HepG2 (cell line): ENCODE data around the gene DPYSL3.

Source experiments
- CTCF ChIP-seq: sonication (generic); formaldehyde crosslinking; IDR thresholded peaks from 2 replicates; pipeline ENCODE4 v1.5.0; 2020; ENCODE audit warnings: mild to moderate bottlenecking, missing genetic modification reagents, moderate library complexity
- EP300 ChIP-seq, 3 experiments: sonication (generic) in 1 of 3; formaldehyde crosslinking in 1 of 3; IDR thresholded peaks; 2 replicates each; pipeline versions ENCODE4 v1.5.1 to v1.6.1; 2011 to 2020; ENCODE audit warnings: low read depth in 2 of 3, low read length in 2 of 3, borderline replicate concordance in 1 of 3, improper control_type of control experiment in 1 of 3, mild to moderate bottlenecking in 1 of 3, missing genetic modification reagents in 1 of 3, moderate library complexity in 1 of 3
- GLI4 ChIP-seq: sonication (generic); formaldehyde crosslinking; IDR thresholded peaks from 2 replicates; pipeline ENCODE4 v1.5.1; 2020; ENCODE audit warnings: missing genetic modification reagents, mild to moderate bottlenecking, moderate library complexity, borderline replicate concordance
- HOXA9 ChIP-seq: sonication (generic); formaldehyde crosslinking; IDR thresholded peaks from 2 replicates; pipeline ENCODE4 v1.8.1; 2022; ENCODE audit warnings: missing genetic modification reagents, mild to moderate bottlenecking, moderate library complexity, borderline replicate concordance
- JARID2 ChIP-seq: sonication (generic); formaldehyde crosslinking; IDR thresholded peaks from 2 replicates; pipeline ENCODE4 v1.8.1; 2023; ENCODE audit warnings: missing genetic modification reagents, inconsistent platforms; ENCODE audit not compliant: insufficient replicate concordance
- JUNB ChIP-seq: sonication (generic); formaldehyde crosslinking; IDR thresholded peaks from 2 replicates; pipeline ENCODE4 v1.8.0; 2022; ENCODE audit warnings: missing genetic modification reagents, mild to moderate bottlenecking, borderline replicate concordance
- MED13 ChIP-seq: sonication (generic); formaldehyde crosslinking; IDR thresholded peaks from 2 replicates; pipeline ENCODE4 v1.5.0; 2020; ENCODE audit warnings: missing genetic modification reagents
- ZBTB20 ChIP-seq: sonication (generic); formaldehyde crosslinking; IDR thresholded peaks from 2 replicates; pipeline ENCODE4 v1.8.1; 2023; ENCODE audit warnings: missing genetic modification reagents, low read depth, mild to moderate bottlenecking, borderline replicate concordance
- ZFP36 ChIP-seq: fragments of 150-350 bp; IDR thresholded peaks from 2 replicates; pipeline ENCODE4 v1.6.1; 2018; ENCODE audit warnings: borderline replicate concordance, low read length, low read depth; ENCODE audit not compliant: partially characterized antibody
- ZNF121 ChIP-seq: sonication (generic); formaldehyde crosslinking; IDR thresholded peaks from 2 replicates; pipeline ENCODE4 v1.5.0; 2020; ENCODE audit warnings: mild to moderate bottlenecking, missing genetic modification reagents
- ZNF232 ChIP-seq: sonication (generic); formaldehyde crosslinking; IDR thresholded peaks from 2 replicates; pipeline ENCODE4 v1.4.0; 2020; ENCODE audit warnings: missing genetic modification reagents, borderline replicate concordance
- ZNF530 ChIP-seq: sonication (generic); formaldehyde crosslinking; IDR thresholded peaks from 2 replicates; pipeline ENCODE4 v1.5.0; 2020; ENCODE audit warnings: low read depth, mild to moderate bottlenecking, missing genetic modification reagents
- TF ChIP-seq, protein P1 (sequence below): sonication (generic); formaldehyde crosslinking; IDR thresholded peaks from 2 replicates; pipeline ENCODE4 v1.4.0; 2020; ENCODE audit warnings: mild to moderate bottlenecking, missing genetic modification reagents

DNA sequence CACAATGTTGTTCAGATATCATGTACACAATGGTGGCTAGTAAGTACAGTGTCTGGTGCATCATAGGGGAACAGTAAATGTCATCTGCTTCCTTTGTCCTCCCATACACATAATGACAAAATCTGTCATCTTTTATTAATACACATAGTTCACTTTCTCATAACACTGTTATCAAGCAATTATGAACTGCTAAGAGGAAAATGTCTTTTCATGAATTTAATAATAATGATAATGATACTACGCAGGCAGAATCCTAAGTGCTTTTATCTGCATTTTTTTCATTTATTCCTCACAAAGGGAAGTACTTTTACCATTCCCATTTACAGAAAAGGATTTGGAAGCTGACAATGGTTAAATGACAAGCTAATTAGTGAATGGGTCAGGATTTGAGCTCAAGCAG lies 35.7 kb downstream of the DPYSL3 start:
- TF ChIP-seq EP300 (IDR thresholded peaks at IDR 0.05; ENCODE audit: low read depth in 2 of 2, low read length in 2 of 2) (no peak), EP300 (CRISPR knock-in tag; IDR thresholded peaks at IDR 0.05; ENCODE audit: borderline replicate concordance) (no peak), MED13 (CRISPR knock-in tag) (no peak), HOXA9 (CRISPR knock-in tag) (no peak), ZBTB20 (CRISPR knock-in tag) (no peak), ZNF530 (CRISPR knock-in tag) (no peak), CTCF (no peak), GLI4 (CRISPR knock-in tag) (no peak), ZFP36 (no peak), ZNF121 (no peak), JUNB (CRISPR knock-in tag) (no peak), ZNF232 (CRISPR knock-in tag) (no peak), JARID2 (CRISPR knock-in tag) (no peak)
- TF ChIP-seq, protein P1, sequence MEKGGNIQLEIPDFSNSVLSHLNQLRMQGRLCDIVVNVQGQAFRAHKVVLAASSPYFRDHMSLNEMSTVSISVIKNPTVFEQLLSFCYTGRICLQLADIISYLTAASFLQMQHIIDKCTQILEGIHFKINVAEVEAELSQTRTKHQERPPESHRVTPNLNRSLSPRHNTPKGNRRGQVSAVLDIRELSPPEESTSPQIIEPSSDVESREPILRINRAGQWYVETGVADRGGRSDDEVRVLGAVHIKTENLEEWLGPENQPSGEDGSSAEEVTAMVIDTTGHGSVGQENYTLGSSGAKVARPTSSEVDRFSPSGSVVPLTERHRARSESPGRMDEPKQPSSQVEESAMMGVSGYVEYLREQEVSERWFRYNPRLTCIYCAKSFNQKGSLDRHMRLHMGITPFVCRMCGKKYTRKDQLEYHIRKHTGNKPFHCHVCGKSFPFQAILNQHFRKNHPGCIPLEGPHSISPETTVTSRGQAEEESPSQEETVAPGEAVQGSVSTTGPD (CRISPR knock-in tag): no peak
